ENCODE measurements around the gene DOHH. TPM values are rescaled to one million over a fixed set of nuclear protein-coding genes. Genes with fewer than 3 reads are reported as not detected.
A peak's percentile ranks its signal among the peaks of the same experiment; 100 is the strongest.

DOHH gene
- total RNA-seq, 1 experiment from 2014 or later, result 51.4 TPM

DNA sequence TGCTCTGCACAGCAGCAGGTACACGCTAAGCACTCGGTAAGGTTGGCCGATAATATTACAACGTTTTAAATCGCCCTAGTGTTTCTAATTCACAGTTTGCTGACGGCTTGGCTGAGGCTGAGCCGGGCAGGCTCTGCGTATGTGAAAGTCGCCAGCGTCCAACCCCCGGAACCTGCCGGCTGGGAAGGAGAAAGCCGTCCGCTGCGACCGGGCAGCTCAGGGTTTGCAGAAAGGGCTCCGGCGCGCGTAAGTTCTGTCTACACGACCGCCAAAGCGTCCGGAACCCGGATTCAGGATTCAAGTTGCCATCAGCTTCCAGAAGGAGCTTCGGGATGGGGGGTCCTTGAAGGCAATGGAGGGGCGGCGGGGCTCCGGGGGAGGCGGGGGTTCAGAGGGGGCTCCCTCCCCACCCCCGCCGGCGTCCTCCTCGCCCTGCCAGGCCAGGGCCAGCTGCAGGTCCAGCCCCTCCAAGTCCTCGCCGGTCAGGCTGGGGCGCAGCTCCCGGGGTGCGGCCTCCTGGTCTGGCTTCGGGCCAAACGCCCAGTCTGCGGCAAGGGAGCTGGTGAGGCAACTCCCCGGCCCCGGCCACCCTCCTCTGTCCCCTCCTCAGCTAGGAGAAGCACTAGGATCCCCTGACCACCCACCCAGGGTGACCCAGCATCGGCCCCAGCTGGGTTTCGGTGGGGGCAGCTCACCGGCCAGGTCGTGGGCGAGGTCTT lies 17.8 kb downstream of the DOHH start:
- Histone ChIP-seq H4K20me1 (ENCODE audit: low read length) (no peaks in the 10 kb centered on the region), H3K4me2 (ENCODE audit: low read length) (peak overlapping the region; percentile 97), H3K9me2 (replicated peaks; ENCODE audit: low read length) (no peaks in the 10 kb centered on the region), H3K9ac (ENCODE audit: low read length) (peak overlapping the region; percentile 51), H3K4me3 (ENCODE audit: low read length) (peak overlapping the region; percentile 76), H3K9me3 (ENCODE audit: low read length) (no peaks in the 10 kb centered on the region), H3K27me3 (ENCODE audit: low read length) (no peaks in the 10 kb centered on the region), H3K27ac (ENCODE audit: low read length) (no peak overlapping the region), H3K79me2 (ENCODE audit: low read length) (no peaks in the 10 kb centered on the region), H3F3A (ENCODE audit: low read length, unreplicated experiment) (no peaks in the 10 kb centered on the region), H2AFZ (ENCODE audit: low read length) (peak overlapping the region; percentile 81), H3K36me3 (ENCODE audit: low read depth, low read length) (no peaks in the 10 kb centered on the region), H3K4me1 (ENCODE audit: insufficient read depth, low read length) (no peaks in the 10 kb centered on the region)
- ATAC-seq, result peak; percentile 56
- DNase-seq, result peak; percentile 24
- POLR2A ChIA-PET (ENCODE audit: unreplicated experiment), result no interaction called here
- intact Hi-C loops (cut with micrococcal nuclease), result no loop called here
- BruUV-seq (replicated peaks), result no TSS peak
- CTCF ChIA-PET, result no interaction called here
- no peak for TF ChIP-seq EZH2 (IDR thresholded peaks at IDR 0.05; ENCODE audit: low read length, unreplicated experiment)

DNA sequence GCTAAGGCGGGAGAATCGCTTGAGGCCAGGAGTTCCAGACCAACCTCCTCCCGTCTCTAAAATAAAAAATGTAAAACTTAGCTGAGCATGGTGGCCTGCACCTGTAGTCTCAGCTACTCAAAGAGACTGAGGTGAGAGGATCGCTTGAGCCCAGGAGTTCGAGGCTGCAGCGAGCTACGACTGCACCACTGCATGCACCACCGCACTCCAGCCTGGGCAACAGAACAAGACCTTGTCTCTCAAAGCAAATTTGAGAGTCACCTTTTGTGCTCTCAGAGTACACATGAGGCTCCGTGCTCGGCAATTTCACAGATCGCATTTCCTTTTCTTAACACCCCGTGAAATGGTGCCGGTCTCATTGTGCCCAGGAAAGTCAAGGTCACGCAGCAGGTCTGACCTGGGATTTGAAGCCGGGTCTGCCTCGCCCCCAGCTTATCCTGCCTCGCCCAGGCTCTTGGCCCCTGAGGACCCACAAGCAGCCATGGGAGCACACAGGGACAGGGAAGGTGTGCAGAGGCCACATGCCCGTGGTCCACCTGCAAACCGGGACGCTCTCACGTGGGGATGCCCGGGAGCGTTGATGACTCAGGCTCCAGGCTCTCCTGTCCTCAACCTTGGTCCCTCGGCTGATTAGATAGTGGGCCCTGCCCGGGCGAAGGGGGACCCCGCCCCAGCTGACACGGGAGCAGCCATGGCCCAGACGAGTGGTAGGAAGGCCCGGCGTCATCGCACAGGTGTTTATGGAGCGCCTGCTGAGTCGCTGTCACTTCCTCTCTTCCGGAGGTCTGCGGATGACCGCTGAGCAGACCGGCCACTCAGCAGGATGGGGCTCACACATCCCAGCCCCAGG lies 19.0 kb downstream of the DOHH start:
- Histone ChIP-seq H3K4me2 (ENCODE audit: low read length) (peak overlapping the region; percentile 97; the same call in 1 of the 2 replicates), H2AFZ (ENCODE audit: low read length) (no peak overlapping the region), H3K9me2 (replicated peaks; ENCODE audit: low read length) (no peaks in the 10 kb centered on the region), H3K79me2 (ENCODE audit: low read length) (no peaks in the 10 kb centered on the region), H3K4me3 (ENCODE audit: low read length) (no peak overlapping the region), H3K27me3 (ENCODE audit: low read length) (no peaks in the 10 kb centered on the region), H3K4me1 (ENCODE audit: insufficient read depth, low read length) (no peaks in the 10 kb centered on the region), H3K9ac (ENCODE audit: low read length) (no peak overlapping the region), H3F3A (ENCODE audit: low read length, unreplicated experiment) (no peaks in the 10 kb centered on the region), H3K27ac (ENCODE audit: low read length) (no peak overlapping the region), H3K36me3 (ENCODE audit: low read depth, low read length) (no peaks in the 10 kb centered on the region), H4K20me1 (ENCODE audit: low read length) (no peaks in the 10 kb centered on the region), H3K9me3 (ENCODE audit: low read length) (no peaks in the 10 kb centered on the region)
- no peak for ATAC-seq
- ChIA-PET CTCF (no interaction called here), POLR2A (ENCODE audit: unreplicated experiment) (no interaction called here)
- intact Hi-C loops (cut with micrococcal nuclease), result no loop called here
- TF ChIP-seq CTCF (conservative IDR thresholded peaks at IDR 0.05; ENCODE audit: low read depth, low read length), result no peak
- no peak for TF ChIP-seq EZH2 (IDR thresholded peaks at IDR 0.05; ENCODE audit: low read length, unreplicated experiment)
- no peak for TF ChIP-seq EZH2phosphoT487 (IDR thresholded peaks at IDR 0.05; ENCODE audit: borderline replicate concordance, low read length)
- BruUV-seq (replicated peaks), result no TSS peak
- DNase-seq, result no peak

DNA sequence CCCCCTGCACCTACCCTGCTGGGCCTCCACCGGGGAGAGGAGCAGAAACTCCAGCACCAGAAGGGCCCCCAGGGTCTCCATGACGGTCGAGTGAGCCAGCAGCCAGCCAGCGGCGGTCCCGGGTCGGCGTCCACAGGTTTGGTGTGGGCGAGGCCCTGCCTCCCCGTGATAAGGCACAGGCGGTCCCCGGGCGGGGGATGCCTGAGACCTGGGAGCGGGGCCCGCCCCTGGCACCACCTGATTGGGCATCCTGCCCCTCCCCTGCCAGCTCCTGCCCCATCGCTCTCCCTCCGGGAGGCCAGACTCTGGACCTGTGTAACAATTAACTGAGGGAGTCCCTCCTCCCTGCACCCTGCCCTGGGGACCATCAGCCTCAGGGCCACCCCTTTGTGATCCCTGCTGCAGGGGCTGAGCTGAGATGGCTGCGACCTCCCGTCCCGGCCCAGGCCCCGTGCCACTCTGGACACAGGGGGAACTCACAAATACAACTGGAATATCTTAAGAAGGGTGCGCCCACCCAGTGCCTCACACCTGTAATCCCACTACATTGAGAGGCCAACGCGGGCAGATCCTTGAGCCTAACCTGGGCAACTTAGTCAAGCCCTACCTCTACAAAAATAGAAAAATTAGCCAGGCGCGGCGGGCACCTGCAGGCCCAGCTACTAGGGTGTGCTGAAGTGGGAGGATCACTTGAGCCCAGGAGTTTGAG lies 19.9 kb downstream of the DOHH start, which contains the start of gene SMIM24:
Gene SMIM24, minus strand, starts transcription at position 143 of the 709 bp plus-strand sequence. Its CDS starts 62 bp downstream, at position 81.
- Histone ChIP-seq H4K20me1 (ENCODE audit: low read length) (no peaks in the 10 kb centered on the region), H3K27me3 (ENCODE audit: low read length) (no peaks in the 10 kb centered on the region), H3K4me3 (ENCODE audit: low read length) (no peak within 1 kb of the TSS), H3K9me3 (ENCODE audit: low read length) (no peaks in the 10 kb centered on the region), H3F3A (ENCODE audit: low read length, unreplicated experiment) (no peaks in the 10 kb centered on the region), H3K4me2 (ENCODE audit: low read length) (no peak within 1 kb of the TSS), H3K9ac (ENCODE audit: low read length) (no peak within 1 kb of the TSS), H3K27ac (ENCODE audit: low read length) (no peak within 1 kb of the TSS), H3K4me1 (ENCODE audit: insufficient read depth, low read length) (no peaks in the 10 kb centered on the region), H2AFZ (ENCODE audit: low read length) (no peak within 1 kb of the TSS), H3K36me3 (ENCODE audit: low read depth, low read length) (no peaks in the 10 kb centered on the region), H3K79me2 (ENCODE audit: low read length) (no peaks in the 10 kb centered on the region), H3K9me2 (replicated peaks; ENCODE audit: low read length) (no peaks in the 10 kb centered on the region)
- TF ChIP-seq EZH2phosphoT487 (IDR thresholded peaks at IDR 0.05; ENCODE audit: borderline replicate concordance, low read length) (no peak), EZH2 (IDR thresholded peaks at IDR 0.05; ENCODE audit: low read length, unreplicated experiment) (no peak), CTCF (conservative IDR thresholded peaks at IDR 0.05; ENCODE audit: low read depth, low read length) (no peak)
- intact Hi-C loops (cut with micrococcal nuclease), result no loop called here
- no peak for DNase-seq
- ChIA-PET CTCF (no interaction called here), POLR2A (ENCODE audit: unreplicated experiment) (no interaction called here)
- ATAC-seq, result no peak
- BruUV-seq (replicated peaks), result no TSS peak

All from PC-3 (cell line).